Stimulated activated naive CD8-positive, alpha-beta T cell treated with anti-CD3 and anti-CD28 coated beads, Interleukin-15, amount 100 ng/mL, for 72 hours (primary cell): ENCODE measurements around the gene BTN3A1.

Source experiments
- ATAC-seq: fragments of 150-1000 bp; cut with Tn5 transposase; 2 replicates; pipeline ENCODE4 v1.10.0; 2021; ENCODE audit warnings: mild to moderate bottlenecking, moderate library complexity
- DNase-seq, 2 donors: peaks; one replicate each; pipeline ENCODE4 v3.0.0; 2021 to 2022
- H3K27ac Mint-ChIP-seq, 2 donors: one replicate each; pipeline ENCODE4 v1.8.0; 2022; ENCODE audit warnings: mild to moderate bottlenecking in 2 of 2, mixed read lengths in 2 of 2, moderate library complexity in 2 of 2
- H3K27me3 Mint-ChIP-seq: one replicate; pipeline ENCODE4 v1.8.0; 2022; ENCODE audit warnings: mixed read lengths
- H3K4me1 Mint-ChIP-seq: one replicate; pipeline ENCODE4 v1.8.0; 2022; ENCODE audit warnings: mild to moderate bottlenecking, mixed read lengths
- H3K4me3 Mint-ChIP-seq, 2 donors: one replicate each; pipeline ENCODE4 v1.8.0; 2022; ENCODE audit warnings: mild to moderate bottlenecking in 2 of 2, mixed read lengths in 2 of 2, moderate library complexity in 1 of 2
- H3K9me3 Mint-ChIP-seq, 2 donors: one replicate each; pipeline ENCODE4 v1.8.0; 2022; ENCODE audit warnings: mixed read lengths in 2 of 2

BTN3A1 gene

GRCh38 chr6:26464014-26464413 lies 61.9 kb downstream of the BTN3A1 start:
- H3K27ac Mint-ChIP-seq = peak overlapping the region; percentile 68 to 87
- ATAC-seq (no peak), DNase-seq (no peak)
- no peaks in the 10 kb centered on the region for H3K9me3 Mint-ChIP-seq
- no peak overlapping the region for H3K4me3 Mint-ChIP-seq
- peaks cover 59% of the 10 kb centered on the region for H3K4me1 Mint-ChIP-seq
- no peaks in the 10 kb centered on the region for H3K27me3 Mint-ChIP-seq

- DNase-seq = no peak
- Mint-ChIP-seq H3K27ac (peak overlapping the region in 1 of 2 donors; percentile 87), H3K4me3 (no peak overlapping the region), H3K4me1 (peaks cover 54% of the 10 kb centered on the region), H3K27me3 (no peaks in the 10 kb centered on the region), H3K9me3 (no peaks in the 10 kb centered on the region)
- no peak for ATAC-seq
These were observed 62.5 kb downstream of the BTN3A1 start for GRCh38 chr6:26464416-26465131.
